Neuronal stem cell (in vitro differentiated cells): ENCODE measurements around the gene FAM120B.

Experiments
- DNase-seq: peaks from one replicate; pipeline ENCODE4 v3.0.0-alpha.2; 2013; ENCODE audit warnings: low spot score
- H2AFZ ChIP-seq: one replicate; pipeline ENCODE4 v1.6.1; 2013; ENCODE audit warnings: mild to moderate bottlenecking, low read length, inconsistent platforms
- H2AK5ac ChIP-seq: 2 replicates; pipeline ENCODE4 v1.6.1; 2013; ENCODE audit warnings: low read depth, mild to moderate bottlenecking, inconsistent platforms, low read length, moderate library complexity, mixed read lengths
- H2BK120ac ChIP-seq: 2 replicates; pipeline ENCODE4 v1.6.1; 2013; ENCODE audit warnings: low read depth, mild to moderate bottlenecking, inconsistent platforms, low read length, moderate library complexity, mixed read lengths
- H2BK12ac ChIP-seq: one replicate; pipeline ENCODE4 v1.6.1; 2013; ENCODE audit warnings: low read length, inconsistent platforms
- H2BK15ac ChIP-seq: 2 replicates; pipeline ENCODE4 v1.6.1; 2013; ENCODE audit warnings: mild to moderate bottlenecking, low read length, inconsistent platforms, mixed read lengths
- H2BK5ac ChIP-seq: one replicate; pipeline ENCODE4 v1.6.1; 2013; ENCODE audit warnings: inconsistent platforms, mild to moderate bottlenecking, low read length, moderate library complexity
- H3K14ac ChIP-seq: one replicate; pipeline ENCODE4 v1.6.1; 2013; ENCODE audit warnings: low read length, inconsistent platforms
- H3K18ac ChIP-seq: 2 replicates; pipeline ENCODE4 v1.6.1; 2013; ENCODE audit warnings: low read length, inconsistent platforms
- H3K23ac ChIP-seq: 2 replicates; pipeline ENCODE4 v1.6.1; 2013; ENCODE audit warnings: low read depth, mild to moderate bottlenecking, mixed read lengths, low read length, inconsistent platforms; ENCODE audit not compliant: poor library complexity
- H3K27ac ChIP-seq: replicated peaks from 3 replicates; pipeline ENCODE4 v1.5.1; 2013; ENCODE audit warnings: low read length, inconsistent platforms
- H3K27me3 ChIP-seq, 3 experiments: 2 replicates each; pipeline ENCODE4 v1.6.1; 2013; ENCODE audit warnings: low read length in 3 of 3, mild to moderate bottlenecking in 2 of 3, inconsistent platforms in 1 of 3, low read depth in 1 of 3, mixed read lengths in 1 of 3, moderate library complexity in 1 of 3; ENCODE audit not compliant: control insufficient read depth in 3 of 3, insufficient read depth in 3 of 3
- H3K36me3 ChIP-seq, 2 donors: replicated peaks in 1 of 2; 2 replicates each; pipeline ENCODE4 v1.6.1; 2013; ENCODE audit warnings: low read length in 2 of 2; ENCODE audit not compliant: control insufficient read depth in 2 of 2, insufficient read depth in 2 of 2
- H3K4ac ChIP-seq: 2 replicates; pipeline ENCODE4 v1.6.1; 2013; ENCODE audit warnings: inconsistent platforms, mild to moderate bottlenecking, low read length, moderate library complexity
- H3K4me1 ChIP-seq, 2 donors: 1 replicate in 1 of 2; 2 replicates in 1 of 2; pipeline ENCODE4 v1.6.1; 2013; ENCODE audit warnings: low read length in 2 of 2, low read depth in 1 of 2; ENCODE audit not compliant: control insufficient read depth in 2 of 2, insufficient read depth in 1 of 2
- H3K4me2 ChIP-seq: one replicate; pipeline ENCODE4 v1.6.1; 2013; ENCODE audit warnings: mild to moderate bottlenecking, low read length, inconsistent platforms; ENCODE audit not compliant: insufficient read depth, poor library complexity, severe bottlenecking
- H3K4me3 ChIP-seq, 2 donors: 2 replicates each; pipeline ENCODE4 v1.5.1; 2013; ENCODE audit warnings: low read length in 2 of 2, mild to moderate bottlenecking in 2 of 2, inconsistent platforms in 1 of 2, moderate library complexity in 1 of 2
- H3K79me1 ChIP-seq: one replicate; pipeline ENCODE4 v1.6.1; 2013; ENCODE audit warnings: low read depth, mild to moderate bottlenecking, inconsistent platforms, low read length, moderate library complexity
- H3K9ac ChIP-seq: one replicate; pipeline ENCODE4 v1.6.1; 2013; ENCODE audit warnings: mild to moderate bottlenecking, low read depth, low read length, inconsistent platforms; ENCODE audit not compliant: poor library complexity
- H3K9me3 ChIP-seq, 2 donors: replicated peaks in 1 of 2; 2 replicates each; pipeline versions ENCODE3 to v1.6.1; 2013; ENCODE audit warnings: low read length in 2 of 2, mild to moderate bottlenecking in 2 of 2, inconsistent platforms in 1 of 2, low read depth in 1 of 2, mixed read lengths in 1 of 2, moderate library complexity in 1 of 2; ENCODE audit not compliant: control insufficient read depth in 2 of 2, insufficient read depth in 1 of 2
- H4K8ac ChIP-seq: one replicate; pipeline ENCODE4 v1.6.1; 2013; ENCODE audit warnings: low read depth, mild to moderate bottlenecking, inconsistent platforms, low read length, moderate library complexity
- H4K91ac ChIP-seq: one replicate; pipeline ENCODE4 v1.6.1; 2013; ENCODE audit warnings: low read length, low read depth, mild to moderate bottlenecking, inconsistent platforms; ENCODE audit not compliant: poor library complexity
- WGBS, 2 donors: extraction: QIAGEN DNeasy Blood & Tissue Kit; methylation state at CpG; one replicate each; pipeline ENCODE4 v1.1.7; 2013; ENCODE audit warnings: missing lambda C conversion rate in 2 of 2, mixed read lengths in 1 of 2; ENCODE audit not compliant: insufficient read length in 2 of 2, insufficient replicate concordance in 1 of 2; ENCODE audit errors: extremely low coverage in 2 of 2; 5-methylcytosine and 5-hydroxymethylcytosine counted together

Gene FAM120B

DNA sequence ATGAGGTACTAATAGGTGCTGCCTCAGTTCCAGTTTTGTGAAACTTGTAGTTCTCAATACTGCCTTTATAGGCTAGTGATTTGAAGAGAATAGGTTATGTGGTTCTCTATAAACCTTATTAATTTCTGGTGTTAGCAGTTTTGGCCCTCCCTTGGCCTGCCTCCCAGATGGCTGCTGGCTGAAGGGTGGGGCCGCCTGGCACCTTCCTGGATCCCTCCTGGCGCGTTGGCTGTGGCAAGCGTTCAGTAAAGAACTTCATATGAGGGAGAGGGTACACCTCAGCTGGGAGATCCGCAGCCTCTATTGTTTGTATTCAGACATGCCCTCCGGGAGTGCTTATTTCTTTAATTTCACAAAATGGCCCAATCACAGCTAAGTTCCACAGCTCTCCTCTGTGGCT is 51.9 kb downstream of the FAM120B start:
- H3K27me3 ChIP-seq: no peaks in the 10 kb centered on the region
- H2BK120ac ChIP-seq: no peak overlapping the region
- H3K9ac ChIP-seq: no peak overlapping the region
- no peak overlapping the region for H2BK5ac ChIP-seq
- no peak overlapping the region for H3K4me3 ChIP-seq
- no peak overlapping the region for H2AFZ ChIP-seq
- H4K91ac ChIP-seq: no peak overlapping the region
- no peak for DNase-seq
- no peak overlapping the region for H3K4ac ChIP-seq
- H3K23ac ChIP-seq: no peak overlapping the region
- H3K9me3 ChIP-seq: peaks cover 3 to 4% of the 10 kb centered on the region in 2 donors
- H4K8ac ChIP-seq: no peak overlapping the region
- H3K79me1 ChIP-seq: no peaks in the 10 kb centered on the region
- no peak overlapping the region for H3K14ac ChIP-seq
- no CpG with 5 or more reads among the region's 6 CpGs for WGBS, 2 donors
- H3K4me2 ChIP-seq: no peak overlapping the region
- H3K27ac ChIP-seq: no peak overlapping the region
- no peak overlapping the region for H2BK12ac ChIP-seq
- no peak overlapping the region for H3K18ac ChIP-seq
- H2AK5ac ChIP-seq: no peak overlapping the region
- H2BK15ac ChIP-seq: no peak overlapping the region
- no peaks in the 10 kb centered on the region for H3K4me1 ChIP-seq
- peaks cover 15 to 74% of the 10 kb centered on the region in 2 donors for H3K36me3 ChIP-seq

DNA sequence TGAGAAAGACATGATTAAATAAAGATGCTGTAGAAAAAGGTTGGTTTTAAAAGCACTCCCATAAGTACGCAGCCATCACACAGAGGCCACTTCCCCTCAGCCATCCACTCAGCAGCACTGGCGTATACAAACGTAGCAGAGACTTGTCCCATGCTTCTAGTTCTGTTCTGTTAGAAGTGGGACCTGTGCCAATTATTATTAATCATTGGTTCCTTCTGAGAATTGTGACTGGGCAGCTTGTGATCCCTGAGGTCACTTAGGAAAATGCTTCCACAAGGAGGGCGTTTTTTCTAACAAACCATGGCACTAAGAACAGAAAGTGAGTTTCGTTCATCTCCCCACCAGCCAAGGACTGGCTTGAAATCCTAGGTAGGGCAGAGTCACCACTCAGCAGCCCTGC is 53.9 kb downstream of the FAM120B start:
- Histone ChIP-seq H2BK120ac (no peak overlapping the region), H3K9ac (no peak overlapping the region), H2BK5ac (no peak overlapping the region), H3K14ac (no peak overlapping the region), H2BK15ac (no peak overlapping the region), H3K18ac (no peak overlapping the region), H3K9me3 (peaks cover 0 to 3% of the 10 kb centered on the region in 2 donors), H3K4me1 (no peaks in the 10 kb centered on the region), H2BK12ac (no peak overlapping the region), H3K23ac (no peak overlapping the region), H2AFZ (no peak overlapping the region), H3K27me3 (no peaks in the 10 kb centered on the region), H3K27ac (no peak overlapping the region), H3K36me3 (peaks cover 15 to 92% of the 10 kb centered on the region in 2 donors), H3K4me3 (no peak overlapping the region), H4K8ac (no peak overlapping the region), H3K79me1 (no peaks in the 10 kb centered on the region), H2AK5ac (no peak overlapping the region), H3K4ac (no peak overlapping the region), H4K91ac (no peak overlapping the region), H3K4me2 (no peak overlapping the region)
- no peak for DNase-seq
- WGBS, 2 donors: no CpG with 5 or more reads among the region's 5 CpGs

DNA sequence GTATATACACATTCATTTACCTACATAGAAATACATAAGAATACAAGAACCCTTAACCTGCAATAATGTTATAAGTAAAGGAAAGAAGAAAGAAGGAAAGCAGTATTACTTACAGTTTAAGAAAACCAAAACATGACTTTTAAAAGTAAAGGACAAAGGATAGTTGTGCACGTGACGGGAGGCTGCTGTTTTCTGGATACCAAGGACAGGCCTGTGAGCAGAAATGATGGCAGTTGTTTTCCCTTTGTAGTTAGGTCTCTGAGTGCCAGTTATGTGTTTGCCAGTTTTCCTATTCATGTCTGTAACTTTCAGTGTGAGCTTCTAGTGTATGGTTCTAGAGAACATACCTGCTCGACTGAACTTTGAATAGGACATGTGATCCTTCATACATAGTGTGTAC is 54.8 kb downstream of the FAM120B start:
- Histone ChIP-seq H4K91ac (no peak overlapping the region), H3K4me2 (no peak overlapping the region), H3K4me3 (no peak overlapping the region), H3K4ac (no peak overlapping the region), H3K36me3 (peaks cover 15 to 93% of the 10 kb centered on the region in 2 donors), H3K23ac (no peak overlapping the region), H2AFZ (no peak overlapping the region), H3K27ac (no peak overlapping the region), H3K9me3 (peaks cover 0 to 3% of the 10 kb centered on the region in 2 donors), H3K4me1 (no peaks in the 10 kb centered on the region), H3K27me3 (no peaks in the 10 kb centered on the region), H3K79me1 (no peaks in the 10 kb centered on the region), H2BK5ac (no peak overlapping the region), H2BK120ac (no peak overlapping the region), H3K9ac (no peak overlapping the region), H3K18ac (no peak overlapping the region), H3K14ac (no peak overlapping the region), H4K8ac (no peak overlapping the region), H2BK12ac (no peak overlapping the region), H2AK5ac (no peak overlapping the region), H2BK15ac (no peak overlapping the region)
- DNase-seq: no peak
- WGBS, 2 donors: no CpG with 5 or more reads among the region's 3 CpGs

DNA sequence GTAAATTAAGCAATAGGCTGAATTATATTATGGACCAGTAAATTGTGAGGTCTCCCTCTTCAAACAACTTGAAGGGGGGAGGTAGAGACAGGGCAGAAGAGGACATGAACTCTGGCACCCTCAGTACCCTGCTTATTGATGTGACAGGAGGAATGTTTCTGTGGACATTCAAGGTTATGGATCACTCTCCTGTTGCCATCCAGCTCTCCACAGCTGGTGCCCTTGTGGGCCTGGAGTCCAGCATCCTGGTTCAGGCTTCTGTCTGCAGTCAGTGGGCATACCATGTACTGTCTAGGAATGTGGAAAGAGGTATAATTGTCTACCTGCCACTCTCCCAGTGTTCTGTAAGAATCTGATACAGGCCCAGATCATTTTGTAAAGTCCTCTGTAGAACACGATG is 55.6 kb downstream of the FAM120B start:
- Histone ChIP-seq H2BK120ac (no peak overlapping the region), H3K4ac (no peak overlapping the region), H3K18ac (no peak overlapping the region), H3K14ac (no peak overlapping the region), H3K79me1 (no peaks in the 10 kb centered on the region), H3K4me3 (no peak overlapping the region), H3K9me3 (peaks cover 0 to 3% of the 10 kb centered on the region in 2 donors), H3K4me1 (no peaks in the 10 kb centered on the region), H2BK15ac (no peak overlapping the region), H3K27ac (no peak overlapping the region), H2AFZ (no peak overlapping the region), H4K91ac (no peak overlapping the region), H3K27me3 (no peaks in the 10 kb centered on the region), H3K9ac (no peak overlapping the region), H3K4me2 (no peak overlapping the region), H3K23ac (no peak overlapping the region), H2BK5ac (no peak overlapping the region), H4K8ac (no peak overlapping the region), H2BK12ac (no peak overlapping the region), H3K36me3 (peaks cover 15 to 93% of the 10 kb centered on the region in 2 donors), H2AK5ac (no peak overlapping the region)
- no peak for DNase-seq
- no CpG with 5 or more reads among the region's 1 CpG for WGBS, 2 donors
